HEK293T (cell line): ENCODE results near the gene KLHL29.

ENCODE experiments used
- FOXK2 ChIP-seq: fragments of 450-650 bp; IDR thresholded peaks from 2 replicates; pipeline ENCODE4 v1.6.1; 2016; ENCODE audit warnings: mild to moderate bottlenecking
- SP1 ChIP-seq: fragments of 450-650 bp; IDR thresholded peaks from 2 replicates; pipeline ENCODE4 v1.6.1; 2017
- ZNF384 ChIP-seq: fragments of 450-650 bp; IDR thresholded peaks from 2 replicates; pipeline ENCODE4 v1.6.1; 2016

- TF ChIP-seq ZNF384, result no peak
- TF ChIP-seq FOXK2, result no peak
- TF ChIP-seq SP1, result no peak
Measured at GRCh38 chr2:23497063-23497462, 112.1 kb downstream of the KLHL29 start.
